ENCODE measurements around the gene SERPINA9.
"Not testable (repeated sequence)": the region's sequence is repeated elsewhere in the genome, so short reads cannot be mapped to it uniquely, and the experiment has no call there.

Gene SERPINA9

GRCh38 chr14:94486883-94487282, 10.9 kb upstream of the SERPINA9 start:
- TF ChIP-seq, protein P1, sequence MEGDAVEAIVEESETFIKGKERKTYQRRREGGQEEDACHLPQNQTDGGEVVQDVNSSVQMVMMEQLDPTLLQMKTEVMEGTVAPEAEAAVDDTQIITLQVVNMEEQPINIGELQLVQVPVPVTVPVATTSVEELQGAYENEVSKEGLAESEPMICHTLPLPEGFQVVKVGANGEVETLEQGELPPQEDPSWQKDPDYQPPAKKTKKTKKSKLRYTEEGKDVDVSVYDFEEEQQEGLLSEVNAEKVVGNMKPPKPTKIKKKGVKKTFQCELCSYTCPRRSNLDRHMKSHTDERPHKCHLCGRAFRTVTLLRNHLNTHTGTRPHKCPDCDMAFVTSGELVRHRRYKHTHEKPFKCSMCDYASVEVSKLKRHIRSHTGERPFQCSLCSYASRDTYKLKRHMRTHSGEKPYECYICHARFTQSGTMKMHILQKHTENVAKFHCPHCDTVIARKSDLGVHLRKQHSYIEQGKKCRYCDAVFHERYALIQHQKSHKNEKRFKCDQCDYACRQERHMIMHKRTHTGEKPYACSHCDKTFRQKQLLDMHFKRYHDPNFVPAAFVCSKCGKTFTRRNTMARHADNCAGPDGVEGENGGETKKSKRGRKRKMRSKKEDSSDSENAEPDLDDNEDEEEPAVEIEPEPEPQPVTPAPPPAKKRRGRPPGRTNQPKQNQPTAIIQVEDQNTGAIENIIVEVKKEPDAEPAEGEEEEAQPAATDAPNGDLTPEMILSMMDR (IDR thresholded peaks at IDR 0.05; ENCODE audit: low read depth, low read length), result no peak
- H3K4me3 ChIP-seq (ENCODE audit: low read depth, low read length), result no peak overlapping the region

GRCh38 chr14:94485944-94486841, 10.2 kb upstream of the SERPINA9 start:
- no peak overlapping the region for H3K4me3 ChIP-seq (ENCODE audit: low read depth, low read length)
- TF ChIP-seq, protein P1 (IDR thresholded peaks at IDR 0.05; ENCODE audit: low read depth, low read length), result peak; percentile 100

GRCh38 chr14:94484481-94484880, 8.5 kb upstream of the SERPINA9 start:
- no peak overlapping the region for H3K4me3 ChIP-seq (ENCODE audit: low read depth, low read length)
- TF ChIP-seq, protein P1 (IDR thresholded peaks at IDR 0.05; ENCODE audit: low read depth, low read length), result no peak

GRCh38 chr14:94483729-94484275, 7.8 kb upstream of the SERPINA9 start:
- TF ChIP-seq, protein P1 (IDR thresholded peaks at IDR 0.05; ENCODE audit: low read depth, low read length), result no peak
- no peak overlapping the region for H3K4me3 ChIP-seq (ENCODE audit: low read depth, low read length)

DNA sequence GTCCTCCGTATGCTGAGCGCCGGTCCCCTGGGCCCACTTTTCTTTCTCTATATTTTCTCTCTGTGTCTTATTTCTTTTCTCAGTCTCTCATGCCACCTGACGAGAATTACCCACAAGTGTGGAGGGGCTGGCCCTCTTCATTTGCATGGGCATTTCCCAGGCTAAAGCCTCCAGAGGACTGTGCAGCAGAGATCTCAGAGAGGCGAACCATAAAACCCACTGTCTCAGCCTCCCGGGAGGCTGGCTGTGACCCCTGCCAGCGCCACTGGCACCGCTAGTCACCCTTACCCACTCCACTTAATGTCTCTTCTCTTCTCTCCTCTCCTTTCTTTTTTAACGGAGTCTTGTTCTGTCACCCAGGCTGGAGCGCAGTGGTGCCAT, 7.1 kb upstream of the SERPINA9 start:
- TF ChIP-seq, protein P1 (IDR thresholded peaks at IDR 0.05; ENCODE audit: low read depth, low read length), result no peak
- H3K4me3 ChIP-seq (ENCODE audit: low read depth, low read length), result no peak overlapping the region

DNA sequence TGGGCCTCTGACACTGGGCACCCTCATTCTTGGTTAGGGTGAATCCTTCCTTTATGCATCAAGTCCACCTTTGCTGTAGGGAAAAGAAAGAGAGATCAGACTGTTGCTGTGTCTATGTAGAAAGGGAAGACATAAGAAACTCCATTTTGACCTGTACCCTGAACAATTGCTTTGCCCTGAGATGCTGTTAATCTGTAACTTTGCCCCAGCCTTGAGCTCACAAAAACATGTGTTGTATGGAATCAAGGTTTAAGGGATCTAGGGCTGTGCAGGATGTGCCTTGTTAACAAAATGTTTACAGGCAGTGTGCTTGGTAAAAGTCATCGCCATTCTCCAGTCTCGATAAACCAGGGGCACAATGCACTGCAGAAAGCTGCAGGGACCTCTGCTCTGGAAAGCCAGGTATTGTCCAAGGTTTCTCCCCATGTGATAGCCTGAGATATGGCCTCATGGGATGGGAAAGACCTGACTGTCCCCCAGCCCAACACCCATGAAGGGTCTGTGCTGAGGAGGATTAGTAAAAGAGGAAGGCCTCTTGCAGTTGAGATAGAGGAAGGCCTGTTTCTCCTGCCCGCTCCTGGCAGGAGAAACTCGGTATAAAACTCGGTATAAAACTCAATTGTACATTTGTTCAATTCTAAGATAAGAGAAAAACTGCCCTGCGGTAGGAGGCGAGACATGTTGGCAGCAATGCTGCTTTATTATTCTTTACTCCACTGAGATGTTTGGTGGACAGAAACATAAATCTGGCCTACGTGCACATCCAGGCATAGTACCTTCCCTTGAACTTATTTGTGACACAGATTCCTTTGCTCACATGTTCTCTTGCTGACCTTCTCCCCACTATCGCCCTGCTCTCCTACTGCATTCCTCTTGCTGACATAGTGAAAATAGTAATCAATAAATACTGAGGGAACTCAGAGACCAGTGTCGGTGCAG, 6.4 kb upstream of the SERPINA9 start:
- H3K4me3 ChIP-seq (ENCODE audit: low read depth, low read length), result not testable (repeated sequence)

DNA sequence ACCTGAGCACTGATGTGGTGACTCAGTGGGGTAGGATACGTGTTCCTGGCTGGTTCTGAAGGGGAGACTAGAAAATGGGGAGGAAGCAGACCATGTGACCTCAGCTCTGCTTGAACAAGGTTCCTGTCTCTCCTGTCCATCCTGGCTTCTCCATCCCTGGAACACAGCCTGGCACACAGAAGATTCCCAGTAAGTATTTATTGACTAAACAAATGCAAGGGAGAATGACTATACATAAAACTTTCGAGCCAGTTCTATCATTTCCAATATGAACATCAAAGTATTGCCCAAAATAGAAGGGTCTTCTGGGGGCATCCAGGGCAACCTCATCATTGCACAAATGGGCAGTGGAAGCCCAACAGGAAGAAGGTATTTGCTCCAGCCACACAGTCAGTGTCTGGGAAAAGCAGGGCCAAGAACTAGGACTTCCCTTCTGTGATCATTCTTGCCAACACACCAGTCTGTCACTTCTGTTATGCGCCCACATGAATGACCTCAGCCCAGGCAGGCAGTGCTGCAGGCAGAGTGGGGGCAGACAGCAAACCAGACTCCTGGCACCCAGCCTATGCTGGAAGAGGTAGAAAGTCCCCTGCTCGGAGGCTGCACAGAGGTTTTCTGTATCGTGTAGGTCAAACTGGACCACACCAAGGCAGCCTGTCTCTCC, 5.6 kb upstream of the SERPINA9 start:
- TF ChIP-seq, protein P1 (IDR thresholded peaks at IDR 0.05; ENCODE audit: low read depth, low read length), result no peak
- H3K4me3 ChIP-seq (ENCODE audit: low read depth, low read length), result no peak overlapping the region
